HCT116 (cell line): ENCODE measurements around the gene DENND4A. TPM values are rescaled to one million over a fixed set of nuclear protein-coding genes. Genes with fewer than 3 reads are reported as not detected.
A peak's percentile ranks its signal among the peaks of the same experiment; 100 is the strongest.

Source experiments
- ATAC-seq: fragments of 200-7000 bp; cut with Tn5 transposase; 2 replicates; pipeline ENCODE4 v1.9.1; 2020; ENCODE audit warnings: mild to moderate bottlenecking, moderate library complexity
- BruUV-seq: library from RNA; stranded (reverse); fragments of 400-500 nt; replicated peaks from 2 replicates; lab custom pipeline; 2021; lab: Mats Ljungman, UMichigan
- CTCF ChIA-PET: fragments of 300-600 bp; sonication (Branson Sonifier 250); formaldehyde crosslinking; loops from one replicate; lab custom pipeline; 2021; ENCODE audit warnings: antibody characterized with exemption; lab: Charles Lee
- POLR2A ChIA-PET: fragments of 300-600, 350-600 bp; sonication (Branson Sonifier 250); formaldehyde crosslinking; loops from one replicate; lab custom pipeline; 2021; ENCODE audit warnings: antibody characterized with exemption; lab: Charles Lee
- RAD21 ChIA-PET, 2 experiments: fragments of 300-600 bp; sonication (Branson Sonifier 250); formaldehyde crosslinking; loops; one replicate each; lab custom pipeline; 2023; ENCODE audit warnings: low total read pairs in 2 of 2; ENCODE audit not compliant: uncharacterized antibody in 2 of 2, unreplicated experiment in 2 of 2, low non-redundant PET in 1 of 2; lab: Charles Lee
- DNase-seq: peaks from one replicate; pipeline ENCODE4 v3.0.0-alpha.2; 2010; ENCODE audit warnings: low read depth, low spot score
- H2AFZ ChIP-seq: fragments of 200-600 bp; shearing (Covaris generic), sonication (generic); 2 replicates; pipeline ENCODE4 v1.6.1; 2017; ENCODE audit warnings: low read depth, mixed run types, mixed read lengths, antibody characterized with exemption, low read length; ENCODE audit not compliant: poor library complexity, severe bottlenecking
- H3K27ac ChIP-seq: 2 replicates; pipeline ENCODE4 v1.5.1; 2012; ENCODE audit warnings: low read depth, low read length
- H3K27me3 ChIP-seq: fragments of 200-600 bp; sonication (generic); 2 replicates; pipeline ENCODE4 v1.6.1; 2016; ENCODE audit warnings: mixed run types, low read length, mixed read lengths; ENCODE audit not compliant: insufficient read depth
- H3K36me3 ChIP-seq, 2 experiments: fragments of 200-500 bp in 1 of 2; fragments of 200-600 bp in 1 of 2; sonication (Bioruptor generic) in 1 of 2; sonication (generic) in 1 of 2; 2 replicates each; pipeline versions ENCODE4 v1.5.1 to v1.6.1; 2014 to 2016; ENCODE audit warnings: low read length in 2 of 2, inconsistent platforms in 1 of 2, mixed read lengths in 1 of 2, mixed run types in 1 of 2; ENCODE audit not compliant: insufficient read depth in 2 of 2, control insufficient read depth in 1 of 2
- H3K4me1 ChIP-seq, 2 experiments: fragments of 200-600 bp in 1 of 2; sonication (generic) in 1 of 2; 2 replicates each; pipeline versions ENCODE4 v1.5.1 to v1.6.1; 2012 to 2017; ENCODE audit warnings: low read length in 2 of 2, inconsistent platforms in 1 of 2, mild to moderate bottlenecking in 1 of 2, mixed read lengths in 1 of 2, mixed run types in 1 of 2, moderate library complexity in 1 of 2; ENCODE audit not compliant: insufficient read depth in 2 of 2, control insufficient read depth in 1 of 2
- H3K4me2 ChIP-seq: fragments of 200-600 bp; sonication (generic); 2 replicates; pipeline ENCODE4 v1.6.1; 2017; ENCODE audit warnings: mixed run types, low read length, mixed read lengths
- H3K4me3 ChIP-seq, 2 experiments: fragments of 200-600 bp in 1 of 2; sonication (generic) in 1 of 2; replicated peaks in 1 of 2; 2 replicates each; pipeline ENCODE4 v1.5.1; 2011 to 2016; ENCODE audit warnings: low read length in 2 of 2, control low read depth in 1 of 2, low read depth in 1 of 2, mild to moderate bottlenecking in 1 of 2, mixed read lengths in 1 of 2, mixed run types in 1 of 2
- H3K79me2 ChIP-seq: fragments of 200-600 bp; sonication (generic); 2 replicates; pipeline ENCODE4 v1.6.1; 2017; ENCODE audit warnings: mild to moderate bottlenecking, mixed run types, low read length, moderate library complexity, mixed read lengths; ENCODE audit not compliant: insufficient read depth
- H3K9ac ChIP-seq: fragments of 200-600 bp; sonication (generic); 2 replicates; pipeline ENCODE4 v1.6.1; 2016; ENCODE audit warnings: low read length, mixed read lengths
- H3K9me2 ChIP-seq: fragments of 200-600 bp; sonication (generic), shearing (Covaris generic); 2 replicates; pipeline ENCODE4 v1.6.1; 2017; ENCODE audit warnings: mixed run types, mild to moderate bottlenecking, moderate library complexity; ENCODE audit not compliant: insufficient read depth
- H3K9me3 ChIP-seq, 2 experiments: fragments of 200-500 bp in 1 of 2; fragments of 200-600 bp in 1 of 2; sonication (Bioruptor generic) in 1 of 2; sonication (generic) in 1 of 2; 2 replicates each; pipeline ENCODE4 v1.6.1; 2014 to 2017; ENCODE audit warnings: low read length in 2 of 2, mixed read lengths in 2 of 2, inconsistent platforms in 1 of 2, low read depth in 1 of 2, mild to moderate bottlenecking in 1 of 2, mixed run types in 1 of 2, moderate library complexity in 1 of 2; ENCODE audit not compliant: control insufficient read depth in 1 of 2, insufficient read depth in 1 of 2
- H4K20me1 ChIP-seq: fragments of 200-600 bp; sonication (generic), shearing (Covaris generic); 2 replicates; pipeline ENCODE4 v1.6.1; 2017; ENCODE audit warnings: mixed run types, mild to moderate bottlenecking, moderate library complexity; ENCODE audit not compliant: insufficient read depth
- CBX3 ChIP-seq: IDR thresholded peaks from 2 replicates; pipeline ENCODE4 v1.6.1; 2012; ENCODE audit warnings: low read depth
- CEBPB ChIP-seq: IDR thresholded peaks from 2 replicates; pipeline ENCODE4 v1.6.1; 2012; ENCODE audit warnings: low read depth
- CTCF ChIP-seq, 3 experiments: fragments of 200-600 bp in 1 of 3; sonication (generic) in 1 of 3; IDR thresholded peaks in 2 of 3; conservative IDR thresholded peaks in 1 of 3; 2 replicates each; pipeline ENCODE4 v1.5.1; 2012 to 2017; ENCODE audit warnings: low read depth in 2 of 3, low read length in 2 of 3, antibody characterized with exemption in 1 of 3, borderline replicate concordance in 1 of 3, control low read depth in 1 of 3, mild to moderate bottlenecking in 1 of 3, mixed read lengths in 1 of 3, mixed run types in 1 of 3, moderate library complexity in 1 of 3; ENCODE audit not compliant: insufficient read depth in 1 of 3
- EGR1 ChIP-seq: IDR thresholded peaks from 2 replicates; pipeline ENCODE4 v1.6.1; 2012; ENCODE audit warnings: low read depth
- POLR2A ChIP-seq: IDR thresholded peaks from 2 replicates; pipeline ENCODE4 v1.7.0; 2011; ENCODE audit warnings: borderline replicate concordance; ENCODE audit not compliant: insufficient read depth, insufficient read length; ENCODE audit errors: extremely low read depth
- POLR2AphosphoS5 ChIP-seq: IDR thresholded peaks from 2 replicates; pipeline ENCODE4 v1.6.1; 2011; ENCODE audit warnings: mild to moderate bottlenecking, low read depth, low read length, moderate library complexity
- RAD21 ChIP-seq: IDR thresholded peaks from 2 replicates; pipeline ENCODE4 v1.6.1; 2012; ENCODE audit warnings: low read depth, mild to moderate bottlenecking
- SRF ChIP-seq: IDR thresholded peaks from 2 replicates; pipeline ENCODE4 v1.6.1; 2012; ENCODE audit warnings: low read depth
- ZFX ChIP-seq: fragments of 450-650 bp; IDR thresholded peaks from 2 replicates; pipeline ENCODE4 v1.6.1; 2017
- intact Hi-C: fragments of 100-400 bp; cut with micrococcal nuclease; formaldehyde crosslinking; loops from 2 replicates; pipeline ENCODE4 v1.10.0; 2022
- total RNA-seq: library from RNA; stranded (reverse); gene quantifications from one replicate; pipeline ENCODE4 v1.2.1, GENCODE V29; 2021; ENCODE audit not compliant: unreplicated experiment

The DENND4A gene
- total RNA-seq, 1 experiment from 2014 or later = 9.1 TPM

DNA sequence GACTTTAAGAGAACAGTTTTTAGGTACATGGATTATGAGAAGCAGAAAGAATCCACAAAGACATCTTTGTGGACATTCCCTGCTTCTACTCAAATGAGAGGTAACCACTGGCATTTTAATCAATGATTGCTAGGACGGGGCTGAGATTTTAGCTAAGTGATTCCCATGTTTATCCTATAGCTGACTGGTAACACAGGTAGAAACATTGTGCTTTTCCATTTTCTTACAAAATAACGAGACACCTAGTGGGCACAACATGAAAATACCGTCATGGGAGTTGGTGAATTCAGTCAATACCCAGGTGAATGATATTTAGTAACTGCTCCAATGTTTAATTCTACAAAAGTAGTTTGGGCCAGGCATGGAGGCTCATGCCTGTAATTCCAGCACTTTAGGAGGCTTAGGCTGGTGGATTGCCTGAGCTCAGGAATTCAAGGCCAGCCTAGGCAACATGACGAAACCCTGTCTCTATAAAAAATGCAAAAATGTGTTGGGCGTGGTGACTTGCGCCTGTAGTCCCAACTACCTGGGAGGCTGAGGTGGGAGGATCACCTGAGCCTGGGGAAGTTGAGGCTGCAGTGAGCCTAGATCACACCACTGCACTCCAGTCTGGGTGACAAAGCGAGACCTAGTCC is 37.2 kb upstream of the DENND4A start:
- RAD21 ChIA-PET = interaction anchor here in 1 of 2 experiments (0.9 kb wide), 1 partner anchor 191 kb away, joined by 3 read pairs; no protein-coding TSS in a partner anchor
- Histone ChIP-seq H3K9me2 (no peaks in the 10 kb centered on the region), H3K4me2 (0 out of 2 replicates have a peak overlapping the region, but pooled peaks have one; percentile 5), H3K79me2 (no peaks in the 10 kb centered on the region), H3K9me3 (no peaks in the 10 kb centered on the region), H4K20me1 (no peaks in the 10 kb centered on the region), H3K9ac (no peak overlapping the region), H2AFZ (peak overlapping the region; percentile 62), H3K36me3 (no peaks in the 10 kb centered on the region), H3K27me3 (no peaks in the 10 kb centered on the region), H3K4me1 (peaks cover 26 to 28% of the 10 kb centered on the region in 2 experiments), H3K4me3 (no peak overlapping the region), H3K27ac (no peak overlapping the region)
- DNase-seq = peak; percentile 38
- POLR2A ChIA-PET = no interaction called here
- peak; percentile 69 for ATAC-seq
- no peak for TF ChIP-seq POLR2AphosphoS5
- TF ChIP-seq ZFX = no peak
- no peak for TF ChIP-seq EGR1
- no peak for TF ChIP-seq CBX3
- peak; percentile 59 for TF ChIP-seq RAD21
- peak; percentile 45 to 68 (median 53); a peak in 5 of 6 replicates for TF ChIP-seq CTCF (IDR thresholded peaks at IDR 0.05 in 2 of 3, conservative IDR thresholded peaks at IDR 0.05 in 1 of 3; ENCODE audit: borderline replicate concordance in 1 of 3, insufficient read depth in 1 of 3, low read depth in 2 of 3, low read length in 2 of 3)
- TF ChIP-seq POLR2A = no peak
- TF ChIP-seq CEBPB = no peak
- TF ChIP-seq SRF = no peak
- intact Hi-C loops = no loop called here
- BruUV-seq = no TSS peak
- CTCF ChIA-PET = interaction anchor here (0.9 to 1.0 kb wide), 3 partner anchors 8 to 27 kb away, joined by 3 read pairs; no protein-coding TSS in a partner anchor
